HEK293 (cell line): Measurements from ENCODE around the gene RGL3.

Experiments
- CTCF ChIA-PET: fragments of 350-600 bp; formaldehyde crosslinking; extraction: SDS; loops from one replicate; lab custom pipeline; 2021; ENCODE audit warnings: antibody characterized with exemption; lab: Yijun Ruan, JAX
- POLR2A ChIA-PET: fragments of 300-600 bp; formaldehyde crosslinking; extraction: SDS; loops from one replicate; lab custom pipeline; 2020; ENCODE audit warnings: antibody characterized with exemption, inconsistent platforms; lab: Yijun Ruan, JAX
- H3K27ac ChIP-seq: fragments of 200-500 bp; sonication (Bioruptor generic); 2 replicates; pipeline ENCODE4 v1.5.1; 2014; ENCODE audit warnings: low read depth, low read length, control low read depth, inconsistent platforms; ENCODE audit errors: extremely low read depth
- H3K36me3 ChIP-seq, 2 experiments: fragments of 200-500 bp in 1 of 2; sonication (Bioruptor generic) in 1 of 2; 1 replicate in 1 of 2; 2 replicates in 1 of 2; pipeline ENCODE4 v1.5.1; 2014 to 2017; ENCODE audit warnings: inconsistent platforms in 2 of 2, low read length in 2 of 2; ENCODE audit not compliant: control insufficient read depth in 2 of 2, insufficient read depth in 1 of 2
- H3K4me1 ChIP-seq: fragments of 200-500 bp; sonication (Bioruptor generic); 2 replicates; pipeline ENCODE4 v1.5.1; 2014; ENCODE audit warnings: mild to moderate bottlenecking, low read length, inconsistent platforms; ENCODE audit not compliant: control insufficient read depth, insufficient read depth
- H3K4me3 ChIP-seq: 2 replicates; pipeline ENCODE4 v1.5.1; 2011; ENCODE audit warnings: low read depth, mild to moderate bottlenecking, control low read depth, low read length, moderate library complexity
- H3K9me3 ChIP-seq: fragments of 200-500 bp; sonication (Bioruptor generic); 2 replicates; pipeline ENCODE4 v1.5.1; 2014; ENCODE audit warnings: low read depth, low read length, inconsistent platforms; ENCODE audit not compliant: control insufficient read depth, insufficient read depth
- CTCF ChIP-seq: fragments of 450-650 bp; formaldehyde crosslinking; IDR thresholded peaks from 2 replicates; pipeline ENCODE4 v1.5.1; 2016; ENCODE audit warnings: missing biosample characterization, missing genetic modification characterization
- HOXC10 ChIP-seq: sonication (generic); formaldehyde crosslinking; IDR thresholded peaks from 2 replicates; pipeline ENCODE4 v1.8.1; 2023; ENCODE audit warnings: mild to moderate bottlenecking, missing genetic modification reagents
- KLF9 ChIP-seq: fragments of 450-650 bp; formaldehyde crosslinking; IDR thresholded peaks from 2 replicates; pipeline ENCODE4 v1.5.1; 2016; ENCODE audit warnings: missing biosample characterization, missing genetic modification characterization, low read depth
- MZF1 ChIP-seq: fragments of 450-650 bp; formaldehyde crosslinking; IDR thresholded peaks from 2 replicates; pipeline ENCODE4 v1.5.1; 2017; ENCODE audit warnings: missing biosample characterization, missing genetic modification characterization, borderline replicate concordance
- PRDM10 ChIP-seq: fragments of 450-650 bp; formaldehyde crosslinking; IDR thresholded peaks from 2 replicates; pipeline ENCODE4 v1.5.1; 2016; ENCODE audit warnings: missing biosample characterization, missing genetic modification characterization
- SCRT2 ChIP-seq: fragments of 450-650 bp; formaldehyde crosslinking; IDR thresholded peaks from 2 replicates; pipeline ENCODE4 v1.5.1; 2016; ENCODE audit warnings: missing biosample characterization, missing genetic modification characterization
- YY1 ChIP-seq: fragments of 450-650 bp; formaldehyde crosslinking; IDR thresholded peaks from 2 replicates; pipeline ENCODE4 v1.5.1; 2018; ENCODE audit warnings: missing biosample characterization, missing genetic modification characterization
- ZBTB44 ChIP-seq: fragments of 450-650 bp; IDR thresholded peaks from 2 replicates; pipeline ENCODE4 v1.5.1; 2018; ENCODE audit warnings: missing biosample characterization, mild to moderate bottlenecking, missing genetic modification characterization
- ZBTB48 ChIP-seq: fragments of 450-650 bp; formaldehyde crosslinking; IDR thresholded peaks from 2 replicates; pipeline ENCODE4 v1.5.1; 2016; ENCODE audit warnings: missing biosample characterization, missing genetic modification characterization
- ZBTB6 ChIP-seq: fragments of 450-650 bp; formaldehyde crosslinking; IDR thresholded peaks from 2 replicates; pipeline ENCODE4 v1.5.1; 2017; ENCODE audit warnings: missing biosample characterization, missing genetic modification characterization
- ZNF10 ChIP-seq: fragments of 450-650 bp; formaldehyde crosslinking; IDR thresholded peaks from 2 replicates; pipeline ENCODE4 v1.5.1; 2017; ENCODE audit warnings: missing biosample characterization, missing genetic modification characterization
- ZNF133 ChIP-seq: fragments of 450-650 bp; formaldehyde crosslinking; IDR thresholded peaks from 2 replicates; pipeline ENCODE4 v1.5.1; 2016; ENCODE audit warnings: missing biosample characterization, missing genetic modification characterization
- ZNF184 ChIP-seq: fragments of 450-650 bp; IDR thresholded peaks from 2 replicates; pipeline ENCODE4 v1.5.1; 2018; ENCODE audit warnings: missing biosample characterization, mild to moderate bottlenecking, missing genetic modification characterization
- ZNF2 ChIP-seq: fragments of 450-650 bp; formaldehyde crosslinking; IDR thresholded peaks from 2 replicates; pipeline ENCODE4 v1.5.1; 2016; ENCODE audit warnings: missing biosample characterization, missing genetic modification characterization
- ZNF202 ChIP-seq: fragments of 450-650 bp; formaldehyde crosslinking; IDR thresholded peaks from 2 replicates; pipeline ENCODE4 v1.5.1; 2016; ENCODE audit warnings: missing biosample characterization, missing genetic modification characterization, borderline replicate concordance
- ZNF23 ChIP-seq: fragments of 450-650 bp; formaldehyde crosslinking; IDR thresholded peaks from 2 replicates; pipeline ENCODE4 v1.5.1; 2016; ENCODE audit warnings: missing biosample characterization, missing genetic modification characterization, borderline replicate concordance
- ZNF266 ChIP-seq: fragments of 450-650 bp; formaldehyde crosslinking; IDR thresholded peaks from 2 replicates; pipeline ENCODE4 v1.5.1; 2016; ENCODE audit warnings: missing biosample characterization, missing genetic modification characterization, low read depth
- ZNF341 ChIP-seq: fragments of 450-650 bp; formaldehyde crosslinking; IDR thresholded peaks from 2 replicates; pipeline ENCODE4; 2016; ENCODE audit warnings: low read depth, missing biosample characterization, missing genetic modification characterization
- ZNF362 ChIP-seq: fragments of 450-650 bp; formaldehyde crosslinking; IDR thresholded peaks from 2 replicates; pipeline ENCODE4 v1.5.1; 2016; ENCODE audit warnings: missing biosample characterization, missing genetic modification characterization
- ZNF544 ChIP-seq: fragments of 450-650 bp; formaldehyde crosslinking; IDR thresholded peaks from 2 replicates; pipeline ENCODE4 v1.5.0; 2017; ENCODE audit warnings: missing biosample characterization, missing genetic modification characterization
- ZXDB ChIP-seq: fragments of 450-650 bp; formaldehyde crosslinking; IDR thresholded peaks from 2 replicates; pipeline ENCODE4 v1.5.1; 2016; ENCODE audit warnings: missing biosample characterization, missing genetic modification characterization

The RGL3 gene

GRCh38 chr19:11382898-11383705, 36.0 kb downstream of the RGL3 start (continued):
- TF ChIP-seq ZBTB48 (tag by site-specific recombination) (no peak), ZNF341 (tag by site-specific recombination) (peak; percentile 83), ZNF23 (tag by site-specific recombination) (no peak), SCRT2 (tag by site-specific recombination) (no peak), ZNF362 (no peak), ZNF202 (tag by site-specific recombination) (no peak), HOXC10 (CRISPR knock-in tag) (no peak), ZXDB (tag by site-specific recombination) (peak; percentile 48), ZNF544 (no peak), CTCF (tag by site-specific recombination) (peak; percentile 92), KLF9 (tag by site-specific recombination) (peak; percentile 88), ZNF2 (tag by site-specific recombination) (peak; percentile 80), ZBTB44 (tag by site-specific recombination) (no peak), ZNF184 (tag by site-specific recombination) (no peak)

- Histone ChIP-seq H3K9me3 (no peaks in the 10 kb centered on the region), H3K27ac (peak overlapping the region; percentile 59; the same call in 1 of the 2 replicates), H3K36me3 (peaks cover 0 to 21% of the 10 kb centered on the region in 2 experiments; a peak in 2 of 3 replicates), H3K4me1 (no peaks in the 10 kb centered on the region; the same call in 1 of the 2 replicates), H3K4me3 (peak overlapping the region; percentile 55)
- ChIA-PET POLR2A (interaction anchor here (0.6 to 2.7 kb wide), 21 partner anchors 10 to 255 kb away, joined by 3 to 27 read pairs (median 5); partner anchors contain the start of genes CCDC159, ECSIT, ODAD3 and PRKCSH), CTCF (interaction anchor here (0.6 to 5.9 kb wide), 59 partner anchors 10 to 1359 kb away, joined by 3 to 66 read pairs (median 4); partner anchors contain the start of genes CCDC159, ELAVL3, ODAD3 and PRKCSH)
- no peak for TF ChIP-seq MZF1 (tag by site-specific recombination)
- peak; percentile 97 for TF ChIP-seq CTCF (tag by site-specific recombination)
- peak; percentile 12; the same call in 1 of the 2 replicates for TF ChIP-seq YY1
- TF ChIP-seq ZNF133 (tag by site-specific recombination), result no peak
- TF ChIP-seq ZNF10 (tag by site-specific recombination), result 0 out of 2 replicates have a peak, but pooled peaks have one; percentile 48
- TF ChIP-seq ZNF266 (tag by site-specific recombination), result no peak
- peak; percentile 54; the same call in 1 of the 2 replicates for TF ChIP-seq ZBTB6 (tag by site-specific recombination)
- peak; percentile 40 for TF ChIP-seq PRDM10 (tag by site-specific recombination)
Observed at GRCh38 chr19:11380653-11381537, 38.2 kb downstream of the RGL3 start.
